Activated T-cell treated with anti-CD3 and anti-CD28 coated beads, Interleukin-2, amount 50 U/mL, for 1 hour (primary cell): Measurements from ENCODE around the gene TACO1.

Experiments used
- DNase-seq: peaks from one replicate; pipeline ENCODE4 v3.0.0-alpha.2; 2020

TACO1 gene

GRCh38 chr17:63641692-63642448, 41.2 kb downstream of the TACO1 start:
- no peak for DNase-seq

GRCh38 chr17:63644846-63645245, 44.2 kb downstream of the TACO1 start:
- DNase-seq = no peak

DNA sequence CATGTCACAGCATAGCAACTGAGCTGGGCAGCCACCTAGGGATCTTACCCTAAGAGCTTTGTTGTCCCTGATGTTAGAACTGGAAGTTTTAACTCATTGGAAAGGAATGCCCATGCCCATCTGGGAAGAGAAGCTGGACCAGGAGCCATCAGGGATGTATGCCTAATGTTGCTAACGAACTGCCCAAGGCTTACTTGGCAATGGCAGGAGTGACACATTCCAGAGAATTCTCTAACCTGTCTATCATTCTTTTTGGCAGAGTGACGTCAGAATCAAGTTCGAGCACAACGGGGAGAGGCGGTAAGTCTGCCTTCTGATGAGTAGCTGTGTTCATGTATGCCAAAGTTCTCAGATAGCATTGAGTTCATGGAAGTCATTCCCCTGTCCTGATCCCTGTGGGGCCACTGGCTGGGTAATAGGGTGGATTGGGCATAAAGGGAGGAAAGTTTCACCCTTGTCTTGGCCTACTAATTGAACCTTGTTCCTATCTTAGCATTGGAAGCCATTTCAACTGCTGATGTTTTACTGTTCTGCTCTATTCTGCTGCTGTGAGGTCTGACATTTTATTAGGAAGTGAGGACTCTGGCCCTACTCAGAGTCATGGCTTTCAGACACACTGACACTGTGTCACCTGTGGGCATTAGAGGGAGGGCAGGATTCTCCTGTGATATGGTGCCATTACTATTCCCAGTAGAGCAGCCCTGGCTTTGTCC, 45.2 kb downstream of the TACO1 start:
- no peak for DNase-seq

DNA sequence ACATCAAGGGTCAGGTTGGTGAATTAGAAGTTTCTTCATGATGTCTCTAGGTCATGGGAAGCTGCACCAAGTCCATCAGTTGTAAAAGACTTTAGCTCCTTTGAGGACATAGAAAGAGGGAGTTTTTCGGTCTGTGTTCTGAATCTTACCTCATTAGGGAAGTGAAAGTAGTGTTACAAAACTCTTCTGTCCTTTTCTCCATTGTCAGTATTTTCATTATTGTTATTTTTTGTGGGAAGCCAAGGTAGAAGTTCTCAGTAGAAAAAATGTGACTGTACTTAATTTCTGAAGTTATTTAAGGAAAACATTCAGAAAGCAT, 45.8 kb downstream of the TACO1 start:
- no peak for DNase-seq

GRCh38 chr17:63647065-63647725, 46.5 kb downstream of the TACO1 start:
- no peak for DNase-seq

DNA sequence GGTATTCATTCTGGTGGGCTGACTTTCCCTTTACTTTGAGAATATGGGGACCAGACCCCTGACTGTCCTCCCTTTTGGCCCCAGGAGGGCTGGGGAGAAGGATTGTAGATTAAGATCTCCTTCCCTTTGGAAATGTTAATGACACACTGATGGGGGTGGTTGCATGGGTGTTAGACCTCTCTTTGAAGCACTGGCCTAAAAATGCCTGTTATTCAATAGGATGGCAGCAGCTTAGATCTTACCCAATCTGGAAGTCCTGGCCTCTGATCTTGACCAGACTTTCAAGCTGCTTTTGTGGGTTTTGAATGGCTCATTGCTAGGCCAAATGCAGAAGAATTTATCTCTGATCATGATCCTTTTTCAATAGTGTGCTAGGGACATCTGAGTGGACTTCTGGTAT, 47.2 kb downstream of the TACO1 start:
- DNase-seq = no peak

GRCh38 chr17:63649813-63650212, 49.1 kb downstream of the TACO1 start:
- DNase-seq = no peak

GRCh38 chr17:63652106-63652505, 51.4 kb downstream of the TACO1 start:
- no peak for DNase-seq

DNA sequence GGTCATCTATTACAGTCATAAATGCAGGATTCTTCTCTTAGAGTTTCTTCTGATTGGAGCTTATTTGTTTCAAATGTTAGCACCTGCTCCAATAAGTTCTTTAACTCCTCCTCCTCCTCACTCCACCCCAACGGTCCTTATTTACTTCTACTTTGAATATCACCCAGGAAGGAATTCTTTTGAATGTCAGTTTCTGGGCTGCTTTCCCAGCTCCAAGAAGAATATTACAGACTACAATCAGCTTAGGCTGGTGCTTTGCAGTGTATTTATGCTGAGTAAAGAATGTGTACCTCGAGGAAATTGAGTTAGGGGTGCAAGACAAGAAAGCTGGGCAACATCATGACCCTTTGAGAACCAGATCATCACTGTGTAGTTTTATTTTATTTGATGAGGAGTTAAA, 52.4 kb downstream of the TACO1 start:
- DNase-seq = no peak

GRCh38 chr17:63657786-63658185, 57.1 kb downstream of the TACO1 start:
- no peak for DNase-seq
